H1 (cell line): ENCODE results near the gene AAGAB. TPM values are rescaled to one million over a fixed set of nuclear protein-coding genes. Genes with fewer than 3 reads are reported as not detected.

Experiments
- CTCF ChIA-PET: fragments of 300-600 bp; sonication (Branson Sonifier 250); formaldehyde crosslinking; loops from one replicate; lab custom pipeline; 2021; ENCODE audit not compliant: partially characterized antibody; lab: Charles Lee
- POLR2A ChIA-PET: fragments of 300-600 bp; sonication (Branson Sonifier 250); formaldehyde crosslinking; loops from one replicate; lab custom pipeline; 2021; ENCODE audit warnings: inconsistent platforms; ENCODE audit not compliant: partially characterized antibody; lab: Charles Lee
- DNase-seq, 2 experiments: peaks; one replicate each; pipeline versions ENCODE4 v3.0.0 to v3.0.0-alpha.2; 2010 to 2022; ENCODE audit warnings: low spot score in 2 of 2, low read depth in 1 of 2, mixed read lengths in 1 of 2
- FAIRE-seq: peaks from 2 replicates; lab custom pipeline; 2011; peaks lifted over from hg19 to GRCh38; lab: Jason Lieb, UNC
- H2AFZ ChIP-seq: 2 replicates; pipeline ENCODE4 v1.8.1; 2012; ENCODE audit warnings: low read length, inconsistent platforms
- H2AK5ac ChIP-seq: 2 replicates; pipeline ENCODE4 v1.6.1; 2013; ENCODE audit warnings: low read depth, low read length
- H2BK120ac ChIP-seq: replicated peaks from 2 replicates; pipeline ENCODE3; 2013; ENCODE audit warnings: low read depth, low read length, inconsistent platforms
- H2BK12ac ChIP-seq: 2 replicates; pipeline ENCODE4 v1.6.1; 2013; ENCODE audit warnings: low read depth, low read length
- H2BK15ac ChIP-seq: 2 replicates; pipeline ENCODE4 v1.6.1; 2013; ENCODE audit warnings: low read length
- H2BK20ac ChIP-seq: 2 replicates; pipeline ENCODE4 v1.6.1; 2013; ENCODE audit warnings: low read length
- H2BK5ac ChIP-seq: 2 replicates; pipeline ENCODE4 v1.6.1; 2013; ENCODE audit warnings: low read depth, low read length
- H3K14ac ChIP-seq: 2 replicates; pipeline ENCODE4 v1.6.1; 2013; ENCODE audit warnings: inconsistent platforms; ENCODE audit not compliant: insufficient read length
- H3K18ac ChIP-seq: 2 replicates; pipeline ENCODE4 v1.6.1; 2013; ENCODE audit warnings: low read length; ENCODE audit errors: extremely low read depth
- H3K23ac ChIP-seq: 2 replicates; pipeline ENCODE4 v1.6.1; 2013; ENCODE audit warnings: inconsistent platforms; ENCODE audit not compliant: insufficient read length
- H3K23me2 ChIP-seq: 2 replicates; pipeline ENCODE4 v1.6.1; 2013; ENCODE audit warnings: low read depth, low read length
- H3K27ac ChIP-seq: 2 replicates; pipeline ENCODE4 v1.6.1; 2011; ENCODE audit warnings: low read depth, low read length, inconsistent platforms
- H3K27me3 ChIP-seq, 4 experiments: replicated peaks in 1 of 4; 1 replicate in 1 of 4; 2 replicates in 3 of 4; pipeline versions ENCODE4 v1.6.1 to v1.8.1; 2011 to 2013; ENCODE audit warnings: low read length in 3 of 4, mild to moderate bottlenecking in 3 of 4, inconsistent platforms in 2 of 4, mixed read lengths in 2 of 4, moderate library complexity in 1 of 4; ENCODE audit not compliant: control insufficient read depth in 3 of 4, insufficient read depth in 3 of 4; ENCODE audit errors: extremely low read depth in 1 of 4
- H3K36me3 ChIP-seq, 4 experiments: 2 replicates each; pipeline versions ENCODE4 v1.6.1 to v1.8.1; 2011 to 2013; ENCODE audit warnings: mild to moderate bottlenecking in 4 of 4, low read length in 3 of 4, moderate library complexity in 2 of 4, control low read depth in 1 of 4, inconsistent platforms in 1 of 4; ENCODE audit not compliant: insufficient read depth in 4 of 4, control insufficient read depth in 2 of 4
- H3K4ac ChIP-seq: replicated peaks from 2 replicates; pipeline ENCODE3; 2013; ENCODE audit warnings: low read length, low read depth, mixed read lengths, inconsistent platforms; ENCODE audit not compliant: insufficient read length
- H3K4me1 ChIP-seq, 4 experiments: replicated peaks in 1 of 4; 1 replicate in 1 of 4; 2 replicates in 3 of 4; pipeline versions ENCODE4 v1.6.1 to v1.8.1; 2011 to 2013; ENCODE audit warnings: low read length in 3 of 4, inconsistent platforms in 2 of 4, mixed read lengths in 1 of 4; ENCODE audit not compliant: insufficient read depth in 4 of 4, control insufficient read depth in 3 of 4
- H3K4me2 ChIP-seq, 2 experiments: 2 replicates each; pipeline versions ENCODE4 v1.6.1 to v1.8.1; 2011 to 2013; ENCODE audit warnings: low read depth in 2 of 2, low read length in 2 of 2, control low read depth in 1 of 2, inconsistent platforms in 1 of 2, mild to moderate bottlenecking in 1 of 2; ENCODE audit not compliant: insufficient read depth in 1 of 2
- H3K4me3 ChIP-seq, 4 experiments: fragments of 200-600, 300-600 bp in 1 of 4; sonication (generic), shearing (Covaris generic), sonication (Bioruptor Twin) in 1 of 4; 2 replicates each; pipeline versions ENCODE4 v1.5.1 to v1.8.1; 2011 to 2016; ENCODE audit warnings: low read length in 4 of 4, low read depth in 3 of 4, control low read depth in 2 of 4, inconsistent platforms in 2 of 4, mild to moderate bottlenecking in 2 of 4, mixed read lengths in 1 of 4, moderate library complexity in 1 of 4; ENCODE audit not compliant: insufficient read depth in 2 of 4; ENCODE audit errors: extremely low read depth in 1 of 4
- H3K56ac ChIP-seq: replicated peaks from 2 replicates; pipeline ENCODE3; 2013; ENCODE audit warnings: low read depth, mild to moderate bottlenecking, mixed read lengths, low read length, inconsistent platforms; ENCODE audit not compliant: insufficient read length
- H3K79me1 ChIP-seq: 2 replicates; pipeline ENCODE4 v1.6.1; 2013; ENCODE audit warnings: low read depth, low read length, control low read depth
- H3K79me2 ChIP-seq, 2 experiments: 2 replicates each; pipeline versions ENCODE4 v1.6.1 to v1.8.1; 2012 to 2013; ENCODE audit warnings: low read length in 2 of 2, mild to moderate bottlenecking in 2 of 2, inconsistent platforms in 1 of 2; ENCODE audit not compliant: insufficient read depth in 2 of 2, control insufficient read depth in 1 of 2
- H3K9ac ChIP-seq, 4 experiments: replicated peaks in 1 of 4; 1 replicate in 1 of 4; 2 replicates in 3 of 4; pipeline versions ENCODE4 v1.6.1 to v1.8.1; 2011 to 2013; ENCODE audit warnings: low read depth in 3 of 4, low read length in 3 of 4, control low read depth in 2 of 4, mild to moderate bottlenecking in 2 of 4, moderate library complexity in 2 of 4, inconsistent platforms in 1 of 4; ENCODE audit errors: extremely low read depth in 1 of 4
- H3K9me3 ChIP-seq, 2 experiments: 2 replicates each; pipeline versions ENCODE4 v1.6.1 to v1.8.1; 2012 to 2013; ENCODE audit warnings: mild to moderate bottlenecking in 2 of 2, moderate library complexity in 2 of 2, control low read depth in 1 of 2, inconsistent platforms in 1 of 2, low read depth in 1 of 2, low read length in 1 of 2, mixed read lengths in 1 of 2; ENCODE audit not compliant: insufficient read depth in 2 of 2
- H4K20me1 ChIP-seq, 2 experiments: replicated peaks in 1 of 2; 2 replicates each; pipeline versions ENCODE3 to v1.8.1; 2011 to 2013; ENCODE audit warnings: inconsistent platforms in 2 of 2, low read length in 2 of 2, mild to moderate bottlenecking in 1 of 2; ENCODE audit not compliant: insufficient read depth in 2 of 2, control insufficient read depth in 1 of 2
- H4K5ac ChIP-seq: 2 replicates; pipeline ENCODE4 v1.6.1; 2013; ENCODE audit warnings: low read length, low read depth, mixed read lengths, inconsistent platforms; ENCODE audit not compliant: insufficient read length
- H4K8ac ChIP-seq: 2 replicates; pipeline ENCODE4 v1.8.0; 2013; ENCODE audit warnings: mild to moderate bottlenecking, moderate library complexity, low read length, inconsistent platforms; ENCODE audit not compliant: insufficient read depth; ENCODE audit errors: extremely low read depth
- H4K91ac ChIP-seq: replicated peaks from 2 replicates; pipeline ENCODE3; 2013; ENCODE audit warnings: low read length, mixed read lengths, inconsistent platforms; ENCODE audit not compliant: insufficient read length
- BACH1 ChIP-seq: IDR thresholded peaks from 2 replicates; pipeline ENCODE4 v1.6.1; 2012; ENCODE audit warnings: low read length, improper control_type of control experiment
- CBX8 ChIP-seq: fragments of 300-800, 300-1000 bp; sonication (generic); IDR thresholded peaks from 2 replicates; pipeline ENCODE4 v1.7.1; 2016; ENCODE audit warnings: low read depth, low read length, borderline replicate concordance
- WGBS, 2 experiments: shearing (Covaris generic) in 1 of 2; methylation state at CpG; one replicate each; pipeline versions ENCODE4 v1.1.6 to v1.1.7; 2013 to 2015; ENCODE audit warnings: low lambda C conversion rate in 2 of 2, mixed read lengths in 2 of 2, inconsistent platforms in 1 of 2, low coverage in 1 of 2, missing lambda C conversion rate in 1 of 2; ENCODE audit not compliant: insufficient replicate concordance in 2 of 2, insufficient coverage in 1 of 2, insufficient read length in 1 of 2; ENCODE audit errors: extremely low coverage in 1 of 2, missing lambda C conversion rate in 1 of 2; 5-methylcytosine and 5-hydroxymethylcytosine counted together
- polyA plus RNA-seq, 7 experiments: library from polyadenylated mRNA; depleted of rRNA in 3 of 7; stranded (reverse) in 5 of 7; unstranded in 2 of 7; fragments of >200 nt in 5 of 7; fragments of 200-250 nt in 2 of 7; gene quantifications; 1 replicate in 5 of 7; 2 replicates in 1 of 7; 4 replicates in 1 of 7; pipeline versions ENCODE4 v1.2.1 to v1.2.3, GENCODE V29; 2011 to 2013; ENCODE audit warnings: missing spikeins in 2 of 7, mixed read lengths in 2 of 7
- total RNA-seq: library from RNA; stranded (reverse); fragmentation: NEBNext Ultra II Directional; extraction: Animal tissue kit (Norgen Biotek cat#: 25700); gene quantifications from 2 replicates; pipeline ENCODE4 v1.2.1, GENCODE V29; 2021

Gene AAGAB
- total and polyA plus RNA-seq, 2 of the 8 experiments (the other 6 are each of a cell fraction or from before 2014, with no cell fraction given): 20.1 to 45.9 TPM

DNA sequence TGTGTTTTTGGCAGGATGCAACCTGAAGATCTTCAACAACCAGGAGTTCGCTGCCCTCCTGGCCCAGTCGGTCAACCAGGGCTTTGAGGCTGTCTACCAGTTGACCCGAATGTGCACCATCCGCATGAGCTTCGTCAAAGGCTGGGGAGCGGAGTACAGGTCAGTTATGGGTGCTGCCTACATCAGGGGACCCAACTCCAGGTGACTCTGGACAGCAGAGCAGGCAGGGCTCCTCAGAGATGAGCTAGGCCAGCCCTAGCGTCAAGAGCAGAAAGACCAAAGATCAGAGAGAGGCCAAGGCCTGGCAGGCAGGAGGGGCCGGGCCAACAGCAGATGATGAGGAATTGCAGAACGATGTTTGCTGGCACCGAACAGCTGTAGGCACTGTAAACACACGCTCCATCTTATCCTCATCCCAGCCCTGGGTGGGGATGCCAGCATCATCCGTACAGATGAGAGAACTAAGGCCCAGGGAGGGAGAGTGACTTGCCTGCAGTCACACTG, 67.1 kb downstream of the AAGAB start:
- no peak overlapping the region for H2BK120ac ChIP-seq
- H3K18ac ChIP-seq: no peak overlapping the region
- H4K20me1 ChIP-seq: peaks cover 0 to 2% of the 10 kb centered on the region in 2 experiments
- no peak overlapping the region for H3K4me3 ChIP-seq
- peaks cover 0 to 15% (median 4%) of the 10 kb centered on the region in 4 experiments; a peak in 7 of 8 replicates for H3K36me3 ChIP-seq
- no peak overlapping the region for H2AFZ ChIP-seq
- H2BK15ac ChIP-seq: no peak overlapping the region
- no peak overlapping the region for H2BK20ac ChIP-seq
- H3K4ac ChIP-seq: no peak overlapping the region
- H4K5ac ChIP-seq: no peak overlapping the region
- no peak overlapping the region for H3K4me2 ChIP-seq
- no peaks in the 10 kb centered on the region for H3K27me3 ChIP-seq
- H3K4me1 ChIP-seq: peaks cover 0 to 2% (median 0%) of the 10 kb centered on the region in 4 experiments; a peak in 1 of 7 replicates
- no peaks in the 10 kb centered on the region for H3K9me3 ChIP-seq
- 94% methylated on average over 12 of the region's 12 CpGs; no CpG with 5 or more reads in 1 of the 2 experiments for WGBS, 2 experiments
- no peak overlapping the region for H2BK5ac ChIP-seq
- no peak overlapping the region for H2AK5ac ChIP-seq
- H3K14ac ChIP-seq: no peak overlapping the region
- H3K79me1 ChIP-seq: no peaks in the 10 kb centered on the region
- ChIA-PET POLR2A (interaction anchor here (1.4 kb wide), 1 partner anchor 11 kb away, joined by 4 read pairs; no protein-coding TSS in a partner anchor), CTCF (interaction anchor here (1.1 to 3.0 kb wide), 4 partner anchors 9 to 284 kb away, joined by 4 to 14 read pairs (median 8); no protein-coding TSS in a partner anchor)
- H2BK12ac ChIP-seq: no peak overlapping the region
- no peak overlapping the region for H3K27ac ChIP-seq
- H4K8ac ChIP-seq: no peak overlapping the region; the same call in 1 of the 2 replicates
- H3K79me2 ChIP-seq: no peaks in the 10 kb centered on the region
- H4K91ac ChIP-seq: no peak overlapping the region
- no peak overlapping the region for H3K9ac ChIP-seq
- no peaks in the 10 kb centered on the region for H3K23me2 ChIP-seq
- FAIRE-seq (no peak), DNase-seq (no peak)
- H3K56ac ChIP-seq: no peak overlapping the region
- no peak overlapping the region for H3K23ac ChIP-seq
- no peak for TF ChIP-seq CBX8
- TF ChIP-seq BACH1: no peak
